ENCODE results near the gene PTP4A2.

PTP4A2 gene

DNA sequence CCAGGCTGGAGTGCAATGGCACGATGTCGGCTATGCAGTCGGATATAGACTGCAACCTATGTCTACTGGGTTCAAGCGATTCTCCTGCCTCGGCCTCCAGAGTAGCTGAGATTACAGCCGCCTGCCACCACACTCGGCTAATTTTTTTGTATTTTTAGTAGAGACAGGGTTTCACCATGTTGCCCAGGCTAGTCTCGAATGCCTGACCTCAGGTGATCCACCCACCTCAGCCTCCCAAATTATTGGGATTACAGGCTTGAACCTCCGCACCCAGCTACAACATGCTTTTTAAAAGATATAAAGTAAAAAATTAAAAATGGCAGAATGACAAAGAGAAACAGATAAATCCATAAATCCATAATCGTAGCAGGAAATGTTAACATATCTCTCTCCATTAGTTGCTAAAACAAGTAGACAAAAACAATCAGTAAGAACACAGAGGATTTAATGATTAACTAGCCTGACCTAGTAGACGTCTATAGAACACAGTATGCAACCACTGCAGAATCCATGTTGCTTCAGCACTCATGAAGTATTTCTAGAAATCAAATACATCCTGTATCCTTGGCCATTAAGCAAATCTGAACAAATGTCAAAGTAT is 62.4 kb downstream of the PTP4A2 start:
- no peak overlapping the region for H3K4me3 ChIP-seq (ENCODE audit: low read length)
- no peak for DNase-seq (ENCODE audit: low read depth)
- TF ChIP-seq CTCF (conservative IDR thresholded peaks at IDR 0.05; ENCODE audit: low read length) = no peak

- no peak for TF ChIP-seq CTCF (conservative IDR thresholded peaks at IDR 0.05; ENCODE audit: low read length)
- no peak for DNase-seq (ENCODE audit: low read depth)
- no peak overlapping the region for H3K4me3 ChIP-seq (ENCODE audit: low read length)
Observed at GRCh38 chr1:31874942-31875341, 63.2 kb downstream of the PTP4A2 start.

DNA sequence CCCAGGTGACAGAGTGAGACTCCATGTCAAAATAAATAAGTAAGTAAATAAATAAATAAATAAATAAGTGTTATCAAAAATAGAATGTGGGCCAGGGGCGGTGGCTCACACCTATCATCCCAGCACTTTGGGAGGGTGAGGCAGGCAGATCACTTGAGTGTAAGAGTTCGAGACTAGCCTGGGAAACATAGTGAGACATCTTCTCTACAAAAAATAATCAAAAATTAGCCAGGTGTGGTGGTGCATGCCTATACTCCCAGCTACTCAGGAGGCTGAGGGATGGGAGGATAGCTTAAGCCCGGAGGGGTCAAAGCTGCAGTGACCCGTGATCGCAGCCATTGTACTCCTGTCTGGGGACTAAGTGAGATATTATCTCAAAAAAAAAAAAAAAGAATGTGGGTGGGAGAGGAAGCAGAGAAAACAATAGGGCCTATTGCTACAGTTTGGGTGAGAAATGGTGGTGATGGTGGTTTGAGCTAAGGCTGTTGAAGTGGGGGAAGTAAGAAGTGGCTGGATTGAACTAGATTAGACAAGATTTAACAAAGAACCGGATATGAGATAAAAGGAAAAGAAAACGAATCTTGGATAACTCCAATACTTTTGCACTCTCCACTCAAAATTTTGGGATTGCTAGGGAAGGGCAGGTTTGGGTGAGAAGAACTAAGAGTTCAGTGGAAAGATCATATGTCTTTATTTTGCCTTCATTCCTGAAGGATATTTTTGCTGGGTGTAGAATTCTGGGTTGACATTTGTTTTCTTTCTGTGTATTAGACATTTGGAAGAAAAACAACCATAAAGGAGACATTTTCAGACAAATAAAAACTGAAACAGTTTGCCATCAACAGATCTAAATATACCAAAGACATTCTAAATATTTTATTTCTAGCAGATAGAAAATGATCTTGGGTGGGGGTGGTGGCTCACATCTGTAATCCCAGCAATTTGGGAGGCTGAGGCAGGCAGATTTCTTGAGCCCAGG is 65.2 kb downstream of the PTP4A2 start:
- TF ChIP-seq CTCF (conservative IDR thresholded peaks at IDR 0.05; ENCODE audit: low read length) = no peak
- DNase-seq (ENCODE audit: low read depth) = no peak

GRCh38 chr1:31871703-31872102 is 66.5 kb downstream of the PTP4A2 start:
- TF ChIP-seq CTCF (conservative IDR thresholded peaks at IDR 0.05; ENCODE audit: low read length) = no peak
- no peak overlapping the region for H3K4me3 ChIP-seq (ENCODE audit: low read length)
- no peak for DNase-seq (ENCODE audit: low read depth)

More for the DNA sequence above, 65.2 kb downstream of the PTP4A2 start:
- no peak overlapping the region for H3K4me3 ChIP-seq (ENCODE audit: low read length)

GRCh38 chr1:31870086-31870736 is 68.0 kb downstream of the PTP4A2 start:
- no peak for DNase-seq (ENCODE audit: low read depth)
- TF ChIP-seq CTCF (conservative IDR thresholded peaks at IDR 0.05; ENCODE audit: low read length) = no peak
- H3K4me3 ChIP-seq (ENCODE audit: low read length) = no peak overlapping the region

GRCh38 chr1:31869449-31869848 is 68.7 kb downstream of the PTP4A2 start:
- no peak for TF ChIP-seq CTCF (conservative IDR thresholded peaks at IDR 0.05; ENCODE audit: low read length)
- H3K4me3 ChIP-seq (ENCODE audit: low read length) = no peak overlapping the region
- no peak for DNase-seq (ENCODE audit: low read depth)

Measured in AG10803 (cell line).